Lower leg skin (tissue), 3 donors: ENCODE measurements around the gene E2F7.

Experiments used
- POLR2A ChIP-seq, 2 donors: fragments of 450-650 bp; IDR thresholded peaks; one replicate each; pipeline ENCODE4 v1.6.1; 2016 to 2017; ENCODE audit warnings: antibody characterized with exemption in 2 of 2, mild to moderate bottlenecking in 1 of 2, moderate library complexity in 1 of 2
- TF ChIP-seq, protein P1 (sequence below), 3 donors: fragments of 450-650 bp; IDR thresholded peaks; one replicate each; pipeline ENCODE4 v1.5.1; 2016; ENCODE audit warnings: antibody characterized with exemption in 3 of 3, mild to moderate bottlenecking in 3 of 3, moderate library complexity in 2 of 3

DNA sequence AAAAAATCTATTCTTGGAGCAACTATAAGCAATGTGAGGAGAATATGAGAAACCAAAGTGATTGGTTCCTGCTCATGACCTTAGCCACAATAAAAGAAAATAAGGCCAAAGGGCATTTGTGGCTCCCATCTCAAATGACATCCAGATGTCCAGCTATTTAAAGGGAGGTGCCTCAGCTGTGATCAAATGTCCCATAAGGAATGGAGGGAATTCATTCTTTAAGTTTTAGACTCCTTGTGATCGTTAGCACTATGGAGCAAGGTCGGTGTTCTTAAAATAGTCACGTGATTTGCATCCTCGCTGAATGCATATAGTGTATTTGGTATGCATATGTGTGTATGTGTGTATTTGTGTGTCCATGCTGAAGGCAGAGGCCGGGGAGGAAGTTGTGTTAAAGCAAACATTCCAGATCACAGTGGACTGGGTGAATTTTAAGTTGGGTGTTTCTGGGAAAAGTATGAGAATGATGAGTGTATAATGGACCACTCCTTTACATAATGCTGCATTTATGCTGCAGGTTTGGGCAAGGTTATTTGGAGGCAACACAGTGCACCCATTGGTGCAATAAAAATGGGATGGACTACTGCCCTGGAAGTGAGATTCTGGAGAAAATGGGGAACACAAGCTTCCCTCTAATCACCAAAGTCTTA, 5.6 kb upstream of the E2F7 start:
- TF ChIP-seq, protein P1, sequence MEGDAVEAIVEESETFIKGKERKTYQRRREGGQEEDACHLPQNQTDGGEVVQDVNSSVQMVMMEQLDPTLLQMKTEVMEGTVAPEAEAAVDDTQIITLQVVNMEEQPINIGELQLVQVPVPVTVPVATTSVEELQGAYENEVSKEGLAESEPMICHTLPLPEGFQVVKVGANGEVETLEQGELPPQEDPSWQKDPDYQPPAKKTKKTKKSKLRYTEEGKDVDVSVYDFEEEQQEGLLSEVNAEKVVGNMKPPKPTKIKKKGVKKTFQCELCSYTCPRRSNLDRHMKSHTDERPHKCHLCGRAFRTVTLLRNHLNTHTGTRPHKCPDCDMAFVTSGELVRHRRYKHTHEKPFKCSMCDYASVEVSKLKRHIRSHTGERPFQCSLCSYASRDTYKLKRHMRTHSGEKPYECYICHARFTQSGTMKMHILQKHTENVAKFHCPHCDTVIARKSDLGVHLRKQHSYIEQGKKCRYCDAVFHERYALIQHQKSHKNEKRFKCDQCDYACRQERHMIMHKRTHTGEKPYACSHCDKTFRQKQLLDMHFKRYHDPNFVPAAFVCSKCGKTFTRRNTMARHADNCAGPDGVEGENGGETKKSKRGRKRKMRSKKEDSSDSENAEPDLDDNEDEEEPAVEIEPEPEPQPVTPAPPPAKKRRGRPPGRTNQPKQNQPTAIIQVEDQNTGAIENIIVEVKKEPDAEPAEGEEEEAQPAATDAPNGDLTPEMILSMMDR (IDR thresholded peaks at IDR 0.05), result no peak
- no peak for TF ChIP-seq POLR2A (IDR thresholded peaks at IDR 0.05)
